Measurements from ENCODE around the gene LRMDA. TPM values are rescaled to one million over a fixed set of nuclear protein-coding genes. Genes with fewer than 3 reads are reported as not detected.

LRMDA gene
- total RNA-seq, 1 donor from 2014 or later: 6.3 TPM

DNA sequence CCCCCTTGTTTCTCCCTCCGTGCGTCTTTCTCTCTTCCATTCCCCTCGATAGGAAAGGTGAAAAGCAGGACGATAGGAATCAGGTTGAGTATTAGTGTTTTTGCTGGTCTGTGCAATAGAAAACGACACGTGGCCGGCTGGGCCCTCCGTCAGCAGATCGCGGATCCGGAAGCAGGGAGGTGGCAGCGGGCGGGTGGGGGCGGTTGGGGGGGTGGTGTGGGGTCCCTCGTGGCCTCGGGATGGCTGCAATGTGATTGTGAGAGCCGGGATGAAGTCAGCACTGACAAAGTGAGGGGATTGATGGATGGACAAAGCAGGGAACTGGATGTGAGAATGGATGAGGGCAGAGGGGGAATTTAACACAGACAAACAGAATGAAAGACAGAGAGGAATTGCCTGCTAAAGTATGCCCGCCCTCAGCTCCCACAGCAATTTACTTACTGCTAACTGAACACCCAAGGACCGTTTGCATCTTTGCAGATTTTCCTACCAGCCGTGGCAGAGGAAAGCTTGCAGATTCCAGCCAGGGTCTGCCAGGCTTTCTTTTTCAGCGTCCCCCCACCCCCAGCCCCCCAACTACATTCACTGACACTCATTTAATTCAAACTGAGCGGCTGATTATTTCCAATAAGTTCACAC lies 280.9 kb downstream of the LRMDA start:
- DNase-seq: no peak

GRCh38 chr10:75716506-75716905 lies 285.1 kb downstream of the LRMDA start:
- no peak for DNase-seq

GRCh38 chr10:75717126-75717916 lies 285.9 kb downstream of the LRMDA start:
- DNase-seq: no peak

DNA sequence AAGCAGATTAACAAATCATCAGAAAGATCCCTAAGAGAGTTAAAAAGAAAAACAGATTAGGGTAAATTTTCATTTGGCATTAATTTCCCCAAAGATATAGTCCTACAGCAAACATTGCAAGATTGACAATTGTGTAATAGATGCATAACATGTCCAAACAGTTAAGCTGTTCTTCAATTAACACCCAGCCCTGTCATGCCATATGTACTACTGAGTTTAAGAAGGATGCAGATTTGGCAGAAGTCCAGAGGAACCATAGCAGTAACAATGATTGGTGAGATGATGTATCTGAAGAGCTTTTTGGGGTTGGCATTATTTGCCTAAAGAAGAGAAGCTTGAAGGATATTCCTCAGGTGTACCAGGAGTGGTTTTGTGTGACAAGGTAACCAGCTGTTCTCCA lies 287.6 kb downstream of the LRMDA start:
- DNase-seq: peak; percentile 38

GRCh38 chr10:75720157-75720556 lies 288.7 kb downstream of the LRMDA start:
- DNase-seq: no peak

DNA sequence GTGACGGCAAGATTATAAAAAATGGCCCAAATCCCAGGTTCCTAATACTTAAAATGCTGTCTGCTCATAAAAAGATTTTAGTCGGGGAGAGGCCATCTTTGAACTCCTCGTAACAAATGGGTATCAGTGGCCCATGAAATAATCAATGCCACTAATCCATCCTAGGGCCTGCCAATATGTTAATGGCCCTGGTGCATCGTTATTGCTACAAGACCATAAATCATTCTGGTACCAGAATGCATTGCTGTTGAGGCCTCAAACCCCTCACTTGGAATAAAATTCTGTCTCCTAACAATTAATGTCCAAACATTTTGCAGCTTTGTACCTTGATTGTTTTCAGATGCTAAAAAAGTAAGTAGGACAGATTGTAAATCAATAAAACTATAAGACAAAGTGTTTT lies 290.6 kb downstream of the LRMDA start:
- no peak for DNase-seq

DNA sequence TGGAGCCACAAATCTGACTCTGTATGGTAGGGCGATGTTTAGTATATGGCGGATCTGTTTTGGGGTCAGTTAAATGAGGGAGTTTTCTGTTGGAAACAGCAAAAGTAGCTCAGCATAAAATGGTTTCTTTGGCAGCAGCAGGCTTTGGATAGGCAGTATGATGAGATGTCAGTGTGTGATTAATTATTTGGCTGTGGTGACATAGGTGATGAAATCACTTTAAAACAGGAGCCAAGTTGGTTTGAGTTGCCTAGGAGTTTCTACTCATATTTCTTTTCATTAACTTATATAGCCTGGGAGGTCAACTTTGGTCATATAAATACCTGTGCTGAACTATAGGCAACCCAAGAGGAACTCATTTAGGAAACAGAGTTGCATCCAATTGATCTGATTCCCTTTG lies 291.2 kb downstream of the LRMDA start:
- no peak for DNase-seq

- no peak for DNase-seq
These were observed 292.0 kb downstream of the LRMDA start for GRCh38 chr10:75723319-75723980.

DNA sequence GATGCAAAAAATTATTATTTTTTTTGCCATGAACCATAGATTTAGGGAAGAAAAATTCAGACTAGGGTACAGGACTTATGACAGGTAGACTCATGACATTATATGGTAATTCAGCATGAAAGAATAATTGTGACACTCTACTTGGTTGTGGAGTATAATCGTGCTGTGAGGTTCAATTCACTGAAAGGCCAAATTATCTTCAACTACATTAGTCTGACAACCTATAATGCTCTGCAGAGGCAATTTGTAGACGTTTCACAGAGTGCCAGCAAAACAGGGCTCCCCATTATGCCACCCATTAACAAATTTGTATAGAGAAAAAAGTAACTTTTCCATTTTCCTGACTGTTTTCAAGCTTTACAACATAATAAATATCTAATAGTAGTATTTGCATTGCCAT lies 292.6 kb downstream of the LRMDA start:
- DNase-seq: no peak

- no peak for DNase-seq
These were observed 295.4 kb downstream of the LRMDA start for GRCh38 chr10:75726522-75727483.

DNA sequence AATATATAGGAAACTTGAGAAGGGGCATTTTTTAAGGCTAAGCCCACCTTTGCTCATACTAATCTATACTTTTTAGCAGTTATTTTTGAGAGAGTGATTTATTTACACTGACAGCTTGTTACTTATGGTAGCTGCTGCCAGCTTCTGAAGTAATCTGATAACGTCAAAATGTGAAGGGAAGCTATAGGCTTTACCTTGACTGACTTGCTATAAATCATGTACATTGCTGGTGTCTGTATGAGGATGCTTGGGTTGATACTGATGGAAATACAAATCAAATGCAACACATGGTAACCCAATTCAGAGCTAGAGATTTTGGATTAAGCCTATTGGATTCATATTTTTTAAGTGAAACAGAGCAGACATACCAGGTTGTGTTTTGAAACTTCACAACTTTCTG lies 299.4 kb downstream of the LRMDA start:
- no peak for DNase-seq

GRCh38 chr10:75733135-75733890 lies 301.9 kb downstream of the LRMDA start:
- DNase-seq: no peak

GRCh38 chr10:75736151-75736640 lies 304.8 kb downstream of the LRMDA start:
- DNase-seq: no peak

DNA sequence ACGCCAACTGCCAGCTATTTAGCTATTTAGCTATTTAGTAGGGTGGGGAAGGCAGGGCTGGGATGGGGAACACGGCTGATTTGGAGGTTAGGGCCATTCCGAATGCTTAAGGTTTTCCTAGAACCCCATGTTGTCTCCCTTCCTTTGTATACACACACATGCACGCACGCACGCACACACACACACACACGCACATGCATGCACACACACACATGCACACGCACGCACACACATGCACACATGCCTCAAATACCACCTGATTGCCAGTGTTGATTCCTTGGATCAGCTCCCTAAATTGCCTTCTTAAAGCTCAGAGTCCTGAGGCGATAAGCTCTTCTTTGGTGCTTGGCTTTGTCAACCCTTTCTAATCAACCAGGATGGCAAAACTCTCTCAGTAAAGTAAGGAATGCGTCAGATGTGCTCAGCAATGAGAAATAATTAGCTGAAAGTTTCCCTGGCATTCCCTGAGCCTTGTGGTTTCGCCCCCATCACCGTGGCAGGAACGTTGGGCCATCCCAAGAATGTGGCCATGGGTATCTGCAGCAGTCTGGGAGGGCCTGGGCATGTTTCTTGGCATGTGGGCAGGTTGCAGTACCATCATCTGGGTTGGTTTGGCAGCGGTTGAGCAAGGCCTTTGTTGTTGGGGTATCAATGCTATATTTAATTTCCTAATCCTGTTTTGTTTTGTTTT lies 305.6 kb downstream of the LRMDA start:
- no peak for DNase-seq

DNA sequence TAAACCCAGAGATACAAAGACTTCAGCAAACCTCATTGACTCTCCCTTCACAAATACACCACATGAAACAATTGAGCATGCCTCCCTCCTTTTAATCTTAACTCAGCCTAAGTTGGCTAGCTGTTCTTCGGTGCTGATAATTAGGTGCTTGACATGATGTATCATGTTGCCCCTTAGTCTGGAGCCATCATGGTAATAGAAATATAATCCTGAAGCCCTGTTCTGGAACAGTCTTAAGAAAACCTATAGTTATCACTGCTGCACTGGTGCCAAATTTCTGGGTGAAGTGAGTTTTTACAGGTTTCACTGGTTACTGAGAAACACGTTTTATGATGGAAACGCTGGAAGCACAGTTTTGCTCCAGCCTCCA lies 306.1 kb downstream of the LRMDA start:
- no peak for DNase-seq

DNA sequence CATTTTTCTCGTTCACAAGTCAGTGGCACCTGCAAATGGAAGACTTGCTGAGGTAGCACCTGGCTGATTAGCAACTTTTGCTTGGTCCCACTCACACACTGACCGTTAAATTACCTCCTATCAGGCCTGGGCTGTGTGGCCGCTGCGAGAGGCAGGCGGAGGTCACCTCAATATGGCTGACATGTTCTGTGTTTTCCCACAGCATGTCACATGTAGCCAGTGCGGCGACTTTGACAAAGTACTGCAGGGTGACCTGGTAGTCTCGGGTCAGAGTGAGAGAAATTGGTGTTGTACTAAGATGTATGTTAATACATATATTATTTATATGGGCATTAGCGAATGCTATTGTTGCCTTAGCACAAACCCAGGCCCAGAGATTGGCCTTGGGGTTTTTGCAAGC lies 307.5 kb downstream of the LRMDA start:
- DNase-seq: no peak

DNA sequence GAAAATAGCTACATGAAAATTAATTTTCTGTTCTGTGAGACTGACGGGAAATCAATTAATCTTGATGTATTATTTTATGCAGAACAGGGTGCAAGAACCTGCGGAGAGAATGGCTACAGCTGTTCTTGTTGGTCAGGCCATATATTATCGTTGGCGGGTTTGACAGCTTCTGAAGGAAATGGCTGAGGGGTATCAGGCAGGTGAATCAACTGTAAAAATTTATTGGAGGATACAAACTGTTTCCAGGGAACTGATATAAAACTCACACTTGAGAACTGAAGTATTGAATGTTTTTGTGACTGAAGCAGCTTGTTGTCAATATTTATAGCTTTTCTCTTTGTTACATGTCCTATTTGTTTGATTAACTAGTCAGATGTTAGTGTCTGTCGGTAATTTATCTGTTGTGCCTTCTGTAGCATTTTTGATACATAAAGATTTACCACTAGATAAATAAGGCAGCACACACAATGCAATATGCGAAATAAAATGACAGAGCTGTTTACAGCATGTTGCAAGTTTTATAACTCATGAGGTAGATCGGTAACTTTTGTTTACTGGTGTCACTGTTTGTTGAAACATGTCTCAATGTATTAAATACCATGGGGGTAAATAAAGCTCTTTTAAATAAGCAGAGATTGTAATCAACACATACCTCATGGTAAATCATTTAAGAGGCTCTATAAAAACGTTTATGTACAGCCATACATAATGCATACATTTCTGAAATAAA lies 308.2 kb downstream of the LRMDA start:
- DNase-seq: no peak

GRCh38 chr10:75740541-75740940 lies 309.1 kb downstream of the LRMDA start:
- no peak for DNase-seq

DNA sequence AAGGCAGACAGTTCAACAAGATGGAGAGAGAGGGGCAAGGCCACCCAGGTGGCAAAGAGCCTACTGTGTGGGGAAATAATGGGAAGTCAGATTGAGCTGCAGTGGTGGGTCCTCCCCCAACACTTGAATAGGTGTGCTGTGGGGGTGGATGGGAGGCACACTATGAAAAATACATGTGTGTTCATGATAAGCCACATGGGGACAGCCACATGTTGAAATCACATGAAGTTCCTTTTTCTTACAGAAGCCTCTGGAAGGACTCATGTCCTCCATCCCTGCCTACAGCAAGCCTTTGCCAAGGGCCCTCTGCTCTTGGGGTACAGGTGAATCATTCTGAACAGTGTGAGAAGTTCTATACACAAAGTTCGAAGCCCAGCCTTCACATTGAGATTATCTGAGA lies 310.9 kb downstream of the LRMDA start:
- no peak for DNase-seq

GRCh38 chr10:75743291-75743778 lies 311.9 kb downstream of the LRMDA start:
- peak; percentile 24 for DNase-seq
